Activated T-helper 1 cell treated with anti-CD3 and anti-CD28 coated beads, Interleukin-2, amount 50 U/mL, for 16 hours (primary cell): ENCODE results near the gene CHCHD3.

Experiments used
- DNase-seq, 2 donors: peaks; one replicate each; pipeline ENCODE4 v3.0.0-alpha.2; 2020; ENCODE audit warnings: low read depth in 1 of 2, low spot score in 1 of 2

The CHCHD3 gene

GRCh38 chr7:133079296-133079695 lies 2.6 kb downstream of the CHCHD3 start:
- no peak for DNase-seq

- DNase-seq = no peak
Measured at GRCh38 chr7:133077394-133077793, 4.5 kb downstream of the CHCHD3 start.

GRCh38 chr7:133076142-133076541 lies 5.7 kb downstream of the CHCHD3 start:
- no peak for DNase-seq

GRCh38 chr7:133071506-133071905 lies 10.4 kb downstream of the CHCHD3 start:
- DNase-seq = no peak

- no peak for DNase-seq
Measured at GRCh38 chr7:133070562-133070961, 11.3 kb downstream of the CHCHD3 start.

- DNase-seq = no peak
Measured at GRCh38 chr7:133065301-133065700, 16.6 kb downstream of the CHCHD3 start.

- DNase-seq = no peak
Measured at GRCh38 chr7:133064082-133064820, 17.6 kb downstream of the CHCHD3 start.

- no peak for DNase-seq
Measured at GRCh38 chr7:133061792-133062191, 20.1 kb downstream of the CHCHD3 start.

GRCh38 chr7:133061357-133061756 lies 20.5 kb downstream of the CHCHD3 start:
- no peak for DNase-seq

- DNase-seq = no peak
Measured at GRCh38 chr7:133060004-133060403, 21.9 kb downstream of the CHCHD3 start.

- DNase-seq = no peak
Measured at GRCh38 chr7:133059263-133059662, 22.6 kb downstream of the CHCHD3 start.

GRCh38 chr7:133056370-133057238 lies 25.3 kb downstream of the CHCHD3 start:
- no peak for DNase-seq

GRCh38 chr7:133054162-133054840 lies 27.6 kb downstream of the CHCHD3 start:
- no peak for DNase-seq

GRCh38 chr7:133053321-133053891 lies 28.5 kb downstream of the CHCHD3 start:
- no peak for DNase-seq

GRCh38 chr7:133052826-133053225 lies 29.1 kb downstream of the CHCHD3 start:
- DNase-seq = no peak

GRCh38 chr7:133052401-133052756 lies 29.5 kb downstream of the CHCHD3 start:
- no peak for DNase-seq

- DNase-seq = no peak
Measured at GRCh38 chr7:133051719-133052400, 30.0 kb downstream of the CHCHD3 start.

- no peak for DNase-seq
Measured at GRCh38 chr7:133051066-133051465, 30.8 kb downstream of the CHCHD3 start.

GRCh38 chr7:133050200-133050995 lies 31.5 kb downstream of the CHCHD3 start:
- DNase-seq = no peak

- DNase-seq = no peak
Measured at GRCh38 chr7:133048589-133048988, 33.3 kb downstream of the CHCHD3 start.
